Measurements from ENCODE around the gene TEX10.

The TEX10 gene

GRCh38 chr9:100370064-100370723 lies 17.5 kb upstream of the TEX10 start:
- Histone ChIP-seq H3K27me3 (ENCODE audit: insufficient read depth, low read length) (no peaks in the 10 kb centered on the region), H3K4me1 (ENCODE audit: insufficient read depth, low read length) (no peaks in the 10 kb centered on the region), H3K27ac (ENCODE audit: low read length) (no peak overlapping the region), H3K36me3 (ENCODE audit: insufficient read depth, low read depth, low read length) (no peaks in the 10 kb centered on the region), H3K9me3 (ENCODE audit: insufficient read depth, low read depth, low read length) (peaks cover 18% of the 10 kb centered on the region), H3K4me3 (ENCODE audit: low read length) (no peak overlapping the region), H3K9ac (ENCODE audit: low read depth, low read length) (no peak overlapping the region)

- no peaks in the 10 kb centered on the region for H3K27me3 ChIP-seq (ENCODE audit: insufficient read depth, low read length)
- H3K9me3 ChIP-seq (ENCODE audit: insufficient read depth, low read depth, low read length), result peaks cover 23% of the 10 kb centered on the region
- no peak overlapping the region for H3K4me3 ChIP-seq (ENCODE audit: low read length)
- H3K36me3 ChIP-seq (ENCODE audit: insufficient read depth, low read depth, low read length), result no peaks in the 10 kb centered on the region
- no peak overlapping the region for H3K9ac ChIP-seq (ENCODE audit: low read depth, low read length)
- H3K27ac ChIP-seq (ENCODE audit: low read length), result no peak overlapping the region
- no peaks in the 10 kb centered on the region for H3K4me1 ChIP-seq (ENCODE audit: insufficient read depth, low read length)
These were observed 15.9 kb upstream of the TEX10 start for GRCh38 chr9:100368672-100369071.

GRCh38 chr9:100366121-100366520 lies 13.4 kb upstream of the TEX10 start:
- Histone ChIP-seq H3K4me1 (ENCODE audit: insufficient read depth, low read length) (no peaks in the 10 kb centered on the region), H3K9me3 (ENCODE audit: insufficient read depth, low read depth, low read length) (peaks cover 25% of the 10 kb centered on the region)

GRCh38 chr9:100364013-100364412 lies 11.3 kb upstream of the TEX10 start:
- Histone ChIP-seq H3K36me3 (ENCODE audit: insufficient read depth, low read depth, low read length) (no peaks in the 10 kb centered on the region), H3K9ac (ENCODE audit: low read depth, low read length) (no peak overlapping the region), H3K9me3 (ENCODE audit: insufficient read depth, low read depth, low read length) (peaks cover 25% of the 10 kb centered on the region), H3K27me3 (ENCODE audit: insufficient read depth, low read length) (no peaks in the 10 kb centered on the region), H3K4me3 (ENCODE audit: low read length) (no peak overlapping the region), H3K4me1 (ENCODE audit: insufficient read depth, low read length) (no peaks in the 10 kb centered on the region), H3K27ac (ENCODE audit: low read length) (no peak overlapping the region)

More at GRCh38 chr9:100366121-100366520, 13.4 kb upstream of the TEX10 start:
- Histone ChIP-seq H3K27me3 (ENCODE audit: insufficient read depth, low read length) (no peaks in the 10 kb centered on the region), H3K27ac (ENCODE audit: low read length) (no peak overlapping the region), H3K9ac (ENCODE audit: low read depth, low read length) (no peak overlapping the region), H3K4me3 (ENCODE audit: low read length) (no peak overlapping the region), H3K36me3 (ENCODE audit: insufficient read depth, low read depth, low read length) (no peaks in the 10 kb centered on the region)

GRCh38 chr9:100359057-100359456 lies 6.3 kb upstream of the TEX10 start:
- Histone ChIP-seq H3K36me3 (ENCODE audit: insufficient read depth, low read depth, low read length) (no peaks in the 10 kb centered on the region), H3K9me3 (ENCODE audit: insufficient read depth, low read depth, low read length) (peaks cover 7% of the 10 kb centered on the region; the same call in 1 of the 2 replicates), H3K9ac (ENCODE audit: low read depth, low read length) (no peak overlapping the region), H3K27ac (ENCODE audit: low read length) (no peak overlapping the region), H3K4me3 (ENCODE audit: low read length) (no peak overlapping the region), H3K27me3 (ENCODE audit: insufficient read depth, low read length) (no peaks in the 10 kb centered on the region), H3K4me1 (ENCODE audit: insufficient read depth, low read length) (no peaks in the 10 kb centered on the region)

GRCh38 chr9:100357501-100357900 lies 4.8 kb upstream of the TEX10 start:
- no peak overlapping the region for H3K27ac ChIP-seq (ENCODE audit: low read length)
- no peak overlapping the region for H3K4me3 ChIP-seq (ENCODE audit: low read length)
- H3K36me3 ChIP-seq (ENCODE audit: insufficient read depth, low read depth, low read length), result no peaks in the 10 kb centered on the region
- H3K9me3 ChIP-seq (ENCODE audit: insufficient read depth, low read depth, low read length), result no peaks in the 10 kb centered on the region
- H3K27me3 ChIP-seq (ENCODE audit: insufficient read depth, low read length), result no peaks in the 10 kb centered on the region
- H3K4me1 ChIP-seq (ENCODE audit: insufficient read depth, low read length), result no peaks in the 10 kb centered on the region; the same call in 1 of the 2 replicates
- H3K9ac ChIP-seq (ENCODE audit: low read depth, low read length), result no peak overlapping the region

GRCh38 chr9:100355561-100355960 lies 2.8 kb upstream of the TEX10 start:
- H3K4me3 ChIP-seq (ENCODE audit: low read length), result no peak overlapping the region
- H3K9me3 ChIP-seq (ENCODE audit: insufficient read depth, low read depth, low read length), result no peaks in the 10 kb centered on the region
- H3K36me3 ChIP-seq (ENCODE audit: insufficient read depth, low read depth, low read length), result no peaks in the 10 kb centered on the region
- no peaks in the 10 kb centered on the region for H3K27me3 ChIP-seq (ENCODE audit: insufficient read depth, low read length)
- H3K27ac ChIP-seq (ENCODE audit: low read length), result no peak overlapping the region
- peaks cover 5% of the 10 kb centered on the region for H3K4me1 ChIP-seq (ENCODE audit: insufficient read depth, low read length)
- no peak overlapping the region for H3K9ac ChIP-seq (ENCODE audit: low read depth, low read length)

GRCh38 chr9:100354121-100354800 lies 1.5 kb upstream of the TEX10 start:
- no peaks in the 10 kb centered on the region for H3K36me3 ChIP-seq (ENCODE audit: insufficient read depth, low read depth, low read length)
- peak overlapping the region; percentile 97; the same call in 1 of the 2 replicates for H3K9ac ChIP-seq (ENCODE audit: low read depth, low read length)
- peak overlapping the region; percentile 97 for H3K4me3 ChIP-seq (ENCODE audit: low read length)
- H3K27me3 ChIP-seq (ENCODE audit: insufficient read depth, low read length), result no peaks in the 10 kb centered on the region
- H3K27ac ChIP-seq (ENCODE audit: low read length), result no peak overlapping the region
- H3K9me3 ChIP-seq (ENCODE audit: insufficient read depth, low read depth, low read length), result no peaks in the 10 kb centered on the region
- peaks cover 9% of the 10 kb centered on the region for H3K4me1 ChIP-seq (ENCODE audit: insufficient read depth, low read length)

- H3K4me3 ChIP-seq (ENCODE audit: low read length), result peak overlapping the region; percentile 97
- peaks cover 11% of the 10 kb centered on the region for H3K4me1 ChIP-seq (ENCODE audit: insufficient read depth, low read length)
- peak overlapping the region; percentile 97 for H3K9ac ChIP-seq (ENCODE audit: low read depth, low read length)
- no peaks in the 10 kb centered on the region for H3K9me3 ChIP-seq (ENCODE audit: insufficient read depth, low read depth, low read length)
- H3K27me3 ChIP-seq (ENCODE audit: insufficient read depth, low read length), result no peaks in the 10 kb centered on the region
- H3K27ac ChIP-seq (ENCODE audit: low read length), result peak overlapping the region; percentile 91
- peaks cover 16% of the 10 kb centered on the region for H3K36me3 ChIP-seq (ENCODE audit: insufficient read depth, low read depth, low read length)
These were observed 478 bp downstream of the TEX10 start for GRCh38 chr9:100352201-100352726.

GRCh38 chr9:100351508-100351907 lies 1.2 kb downstream of the TEX10 start:
- H3K9me3 ChIP-seq (ENCODE audit: insufficient read depth, low read depth, low read length), result no peaks in the 10 kb centered on the region
- peaks cover 23% of the 10 kb centered on the region for H3K36me3 ChIP-seq (ENCODE audit: insufficient read depth, low read depth, low read length)
- H3K27ac ChIP-seq (ENCODE audit: low read length), result no peak overlapping the region
- H3K4me3 ChIP-seq (ENCODE audit: low read length), result peak overlapping the region; percentile 97
- H3K9ac ChIP-seq (ENCODE audit: low read depth, low read length), result peak overlapping the region; percentile 97
- peaks cover 11% of the 10 kb centered on the region for H3K4me1 ChIP-seq (ENCODE audit: insufficient read depth, low read length)
- H3K27me3 ChIP-seq (ENCODE audit: insufficient read depth, low read length), result no peaks in the 10 kb centered on the region

- Histone ChIP-seq H3K4me1 (ENCODE audit: insufficient read depth, low read length) (peaks cover 11% of the 10 kb centered on the region), H3K9me3 (ENCODE audit: insufficient read depth, low read depth, low read length) (no peaks in the 10 kb centered on the region), H3K4me3 (ENCODE audit: low read length) (peak overlapping the region; percentile 97), H3K9ac (ENCODE audit: low read depth, low read length) (0 out of 2 replicates have a peak overlapping the region, but pooled peaks have one; percentile 12), H3K27me3 (ENCODE audit: insufficient read depth, low read length) (no peaks in the 10 kb centered on the region), H3K36me3 (ENCODE audit: insufficient read depth, low read depth, low read length) (peaks cover 36% of the 10 kb centered on the region), H3K27ac (ENCODE audit: low read length) (no peak overlapping the region)
These were observed 2.6 kb downstream of the TEX10 start for GRCh38 chr9:100350188-100350587.

- no peak overlapping the region for H3K27ac ChIP-seq (ENCODE audit: low read length)
- H3K4me1 ChIP-seq (ENCODE audit: insufficient read depth, low read length), result peaks cover 11% of the 10 kb centered on the region
These were observed 5.9 kb downstream of the TEX10 start for GRCh38 chr9:100346836-100347235.

More at GRCh38 chr9:100346836-100347235, 5.9 kb downstream of the TEX10 start:
- Histone ChIP-seq H3K27me3 (ENCODE audit: insufficient read depth, low read length) (no peaks in the 10 kb centered on the region), H3K9me3 (ENCODE audit: insufficient read depth, low read depth, low read length) (no peaks in the 10 kb centered on the region), H3K9ac (ENCODE audit: low read depth, low read length) (no peak overlapping the region), H3K36me3 (ENCODE audit: insufficient read depth, low read depth, low read length) (peaks cover 62% of the 10 kb centered on the region), H3K4me3 (ENCODE audit: low read length) (no peak overlapping the region)

Data from iPS-20b (cell line).